Measurements from ENCODE around the gene HSPA9. TPM values are rescaled to one million over a fixed set of nuclear protein-coding genes. Genes with fewer than 3 reads are reported as not detected.

HSPA9 gene
- polyA plus RNA-seq, 3 donors, result 67.8 to 82.4 (median 81.8) TPM

DNA sequence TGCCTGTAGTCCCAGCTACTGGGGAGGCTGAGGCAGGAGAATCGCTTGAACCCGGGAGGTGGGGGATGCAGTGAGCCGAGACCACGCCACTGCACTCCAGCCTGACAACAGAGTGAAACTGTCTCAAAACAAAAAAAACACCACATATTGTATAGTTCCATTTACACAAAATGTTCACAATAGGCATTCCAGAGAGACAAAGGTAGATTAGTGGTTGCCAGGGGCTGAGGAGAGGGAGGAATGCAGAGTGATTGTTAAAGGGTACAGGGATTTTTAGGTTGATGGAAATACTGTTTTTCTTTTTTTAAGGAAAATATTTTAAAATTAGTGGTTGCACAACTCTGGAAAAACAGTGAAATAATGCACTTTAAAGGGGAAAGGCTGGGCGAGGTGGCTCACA is 51.8 kb downstream of the HSPA9 start:
- no peak overlapping the region for H3K4me3 Mint-ChIP-seq
- Histone ChIP-seq H3K36me3 (replicated peaks in 1 of 2; ENCODE audit: control insufficient read depth in 1 of 2, insufficient read depth in 2 of 2, low read length in 2 of 2) (peaks cover 17 to 43% of the 10 kb centered on the region in 2 donors), H3K27ac (ENCODE audit: low read depth in 1 of 2, low read length in 2 of 2) (no peak overlapping the region), H3K4me2 (replicated peaks; ENCODE audit: extremely low read depth, low read length, poor library complexity, severe bottlenecking) (no peak overlapping the region), H3K4me3 (replicated peaks in 1 of 3; ENCODE audit: low read depth in 2 of 3, low read length in 3 of 3) (no peak overlapping the region), H4K20me1 (ENCODE audit: insufficient read depth, low read length) (peaks cover 96% of the 10 kb centered on the region), H3K27me3 (ENCODE audit: control insufficient read depth in 2 of 2, insufficient read depth in 2 of 2, low read length in 2 of 2) (no peaks in the 10 kb centered on the region), H3K9me3 (replicated peaks in 1 of 2; ENCODE audit: control insufficient read depth in 1 of 2, insufficient read depth in 1 of 2, low read length in 2 of 2) (no peaks in the 10 kb centered on the region), H3K9ac (ENCODE audit: insufficient read depth, low read length, poor library complexity, severe bottlenecking) (no peak overlapping the region), H3K4me1 (ENCODE audit: control insufficient read depth in 1 of 2, insufficient read depth in 2 of 2, low read length in 2 of 2) (no peaks in the 10 kb centered on the region), H2AFZ (ENCODE audit: insufficient read depth, low read depth, low read length, poor library complexity, severe bottlenecking) (no peak overlapping the region), H3K79me2 (ENCODE audit: insufficient read depth, low read length) (peaks cover 95% of the 10 kb centered on the region)
- no peaks in the 10 kb centered on the region for H3K9me3 Mint-ChIP-seq
- TF ChIP-seq, protein P1, sequence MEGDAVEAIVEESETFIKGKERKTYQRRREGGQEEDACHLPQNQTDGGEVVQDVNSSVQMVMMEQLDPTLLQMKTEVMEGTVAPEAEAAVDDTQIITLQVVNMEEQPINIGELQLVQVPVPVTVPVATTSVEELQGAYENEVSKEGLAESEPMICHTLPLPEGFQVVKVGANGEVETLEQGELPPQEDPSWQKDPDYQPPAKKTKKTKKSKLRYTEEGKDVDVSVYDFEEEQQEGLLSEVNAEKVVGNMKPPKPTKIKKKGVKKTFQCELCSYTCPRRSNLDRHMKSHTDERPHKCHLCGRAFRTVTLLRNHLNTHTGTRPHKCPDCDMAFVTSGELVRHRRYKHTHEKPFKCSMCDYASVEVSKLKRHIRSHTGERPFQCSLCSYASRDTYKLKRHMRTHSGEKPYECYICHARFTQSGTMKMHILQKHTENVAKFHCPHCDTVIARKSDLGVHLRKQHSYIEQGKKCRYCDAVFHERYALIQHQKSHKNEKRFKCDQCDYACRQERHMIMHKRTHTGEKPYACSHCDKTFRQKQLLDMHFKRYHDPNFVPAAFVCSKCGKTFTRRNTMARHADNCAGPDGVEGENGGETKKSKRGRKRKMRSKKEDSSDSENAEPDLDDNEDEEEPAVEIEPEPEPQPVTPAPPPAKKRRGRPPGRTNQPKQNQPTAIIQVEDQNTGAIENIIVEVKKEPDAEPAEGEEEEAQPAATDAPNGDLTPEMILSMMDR (IDR thresholded peaks at IDR 0.05), result no peak
- H3K4me1 Mint-ChIP-seq, result peaks cover 12% of the 10 kb centered on the region
- H3K27ac Mint-ChIP-seq, result peak overlapping the region in 2 of 7 donors; percentile 25 to 65
- intact Hi-C loops (cut with micrococcal nuclease), result no loop called here
- H3K36me3 Mint-ChIP-seq, result peaks cover 26 to 65% of the 10 kb centered on the region in 2 donors
- 97% methylated on average over 3 of the region's 5 CpGs for WGBS (ENCODE audit: insufficient coverage)
- H3K27me3 Mint-ChIP-seq (ENCODE audit: low read depth in 3 of 3), result no peaks in the 10 kb centered on the region
- DNase-seq, result no peak

DNA sequence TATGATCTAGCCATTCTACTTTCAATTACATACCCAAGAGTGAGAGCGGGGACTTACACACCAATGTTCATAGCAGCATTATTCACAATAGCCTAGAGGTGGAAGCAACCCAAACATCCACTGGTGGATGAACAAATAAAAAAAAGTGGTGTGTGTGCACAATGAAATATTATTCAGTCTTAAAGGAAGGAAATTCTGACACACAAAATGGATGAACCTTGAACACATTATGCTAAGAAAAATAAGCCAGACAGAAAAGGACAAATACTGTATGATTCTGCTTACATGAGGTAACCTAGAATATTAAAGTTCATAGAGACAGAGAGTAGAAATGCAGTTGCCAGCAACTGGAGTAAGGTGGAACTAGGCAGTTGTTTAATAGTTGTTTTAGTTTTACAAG is 54.2 kb downstream of the HSPA9 start:
- Histone ChIP-seq H3K36me3 (replicated peaks in 1 of 2; ENCODE audit: control insufficient read depth in 1 of 2, insufficient read depth in 2 of 2, low read length in 2 of 2) (peaks cover 28 to 50% of the 10 kb centered on the region in 2 donors), H3K9me3 (replicated peaks in 1 of 2; ENCODE audit: control insufficient read depth in 1 of 2, insufficient read depth in 1 of 2, low read length in 2 of 2) (no peaks in the 10 kb centered on the region), H3K4me3 (replicated peaks in 1 of 3; ENCODE audit: low read depth in 2 of 3, low read length in 3 of 3) (no peak overlapping the region), H3K27me3 (ENCODE audit: control insufficient read depth in 2 of 2, insufficient read depth in 2 of 2, low read length in 2 of 2) (no peaks in the 10 kb centered on the region), H3K27ac (ENCODE audit: low read depth in 1 of 2, low read length in 2 of 2) (no peak overlapping the region), H4K20me1 (ENCODE audit: insufficient read depth, low read length) (peaks cover 88% of the 10 kb centered on the region), H2AFZ (ENCODE audit: insufficient read depth, low read depth, low read length, poor library complexity, severe bottlenecking) (no peak overlapping the region), H3K4me1 (ENCODE audit: control insufficient read depth in 1 of 2, insufficient read depth in 2 of 2, low read length in 2 of 2) (no peaks in the 10 kb centered on the region), H3K4me2 (replicated peaks; ENCODE audit: extremely low read depth, low read length, poor library complexity, severe bottlenecking) (no peak overlapping the region), H3K9ac (ENCODE audit: insufficient read depth, low read length, poor library complexity, severe bottlenecking) (no peak overlapping the region), H3K79me2 (ENCODE audit: insufficient read depth, low read length) (peaks cover 79% of the 10 kb centered on the region)
- peaks cover 12% of the 10 kb centered on the region for H3K4me1 Mint-ChIP-seq
- H3K27me3 Mint-ChIP-seq (ENCODE audit: low read depth in 3 of 3), result peaks cover 0 to 2% (median 0%) of the 10 kb centered on the region in 3 donors
- WGBS (ENCODE audit: insufficient coverage), result no CpG with 5 or more reads among the region's 1 CpG
- no peak for DNase-seq
- H3K36me3 Mint-ChIP-seq, result peaks cover 42 to 67% of the 10 kb centered on the region in 2 donors
- no peak overlapping the region for H3K27ac Mint-ChIP-seq
- no peak overlapping the region for H3K4me3 Mint-ChIP-seq
- H3K9me3 Mint-ChIP-seq, result no peaks in the 10 kb centered on the region
- TF ChIP-seq, protein P1 (IDR thresholded peaks at IDR 0.05), result no peak
- intact Hi-C loops (cut with micrococcal nuclease), result no loop called here
